EH (cell line): ENCODE data around the gene VGF.
"Not testable (repeated sequence)": the region's sequence is repeated elsewhere in the genome, so short reads cannot be mapped to it uniquely, and the experiment has no call there.

Experiments used
- DNase-seq: peaks from one replicate; pipeline ENCODE4 v3.0.0-alpha.2; 2015; ENCODE audit warnings: low read depth

The VGF gene

DNA sequence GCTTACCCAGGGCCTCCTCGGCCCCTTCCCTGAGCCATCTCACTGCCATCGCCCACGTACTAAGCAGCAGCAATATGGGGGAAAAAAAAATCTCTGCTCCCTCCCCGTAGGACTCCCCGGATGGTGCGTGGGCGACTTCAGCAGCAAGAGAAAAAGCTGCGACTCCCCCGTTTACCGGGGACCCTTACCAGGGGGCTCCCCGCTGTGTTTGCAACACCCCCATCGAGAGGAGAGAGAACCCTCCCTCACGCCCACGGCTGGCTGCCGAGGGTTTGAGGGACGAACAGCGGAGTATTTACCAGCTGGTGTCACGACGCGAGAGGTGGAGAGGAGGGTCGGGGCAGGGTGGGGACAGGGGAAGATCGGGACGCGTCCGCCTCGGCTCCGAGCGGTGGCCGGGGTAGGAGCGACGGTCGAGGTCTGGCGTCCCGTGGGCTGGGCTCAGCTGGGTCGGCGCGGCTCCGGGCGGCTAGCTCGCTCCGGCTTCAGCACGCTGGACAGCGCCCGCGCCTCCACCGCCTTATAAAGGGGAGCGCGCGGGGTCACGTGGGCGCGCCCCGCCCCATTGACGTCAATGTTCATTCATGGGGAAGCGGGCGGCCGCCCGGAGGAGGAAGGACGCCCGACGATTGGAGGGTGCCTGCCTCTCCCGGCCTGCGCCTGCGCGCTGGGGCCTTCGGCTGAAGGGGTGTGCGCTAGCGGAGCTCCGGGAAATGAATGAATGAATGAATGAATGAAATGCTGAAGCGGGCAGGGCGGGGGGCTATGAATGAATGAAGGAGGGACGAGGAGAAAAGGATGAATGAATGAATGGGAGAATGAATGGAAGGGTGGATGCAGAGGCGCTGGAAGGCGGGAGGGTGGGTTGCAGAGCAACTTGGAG lies at the start of gene VGF:
Gene VGF (minus strand): TSS at position 495 of the 883 bp plus-strand sequence. CDS start 726 bp downstream, outside the sequence.
- peak; percentile 95 for DNase-seq

DNA sequence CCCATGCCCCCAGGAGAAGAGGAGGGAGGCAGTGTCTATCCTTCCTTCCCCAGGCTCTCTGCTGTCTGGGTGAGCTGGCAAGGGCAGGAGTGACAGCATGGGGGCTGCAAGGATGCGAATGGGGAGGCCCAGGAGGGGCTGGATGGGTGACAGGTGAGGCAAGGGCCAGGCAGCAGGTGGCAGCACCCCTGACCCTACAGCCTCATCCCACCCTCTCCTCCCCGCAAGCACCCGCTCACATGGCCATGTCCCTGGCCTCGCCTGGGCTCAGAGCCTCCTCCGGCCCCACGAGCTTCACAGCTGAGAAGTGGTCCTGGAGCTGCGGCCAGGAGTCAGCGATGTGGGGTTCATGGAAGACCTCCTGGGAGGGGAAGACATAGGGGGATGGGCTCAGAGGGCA lies 46.6 kb upstream of the VGF start:
- DNase-seq: no peak

DNA sequence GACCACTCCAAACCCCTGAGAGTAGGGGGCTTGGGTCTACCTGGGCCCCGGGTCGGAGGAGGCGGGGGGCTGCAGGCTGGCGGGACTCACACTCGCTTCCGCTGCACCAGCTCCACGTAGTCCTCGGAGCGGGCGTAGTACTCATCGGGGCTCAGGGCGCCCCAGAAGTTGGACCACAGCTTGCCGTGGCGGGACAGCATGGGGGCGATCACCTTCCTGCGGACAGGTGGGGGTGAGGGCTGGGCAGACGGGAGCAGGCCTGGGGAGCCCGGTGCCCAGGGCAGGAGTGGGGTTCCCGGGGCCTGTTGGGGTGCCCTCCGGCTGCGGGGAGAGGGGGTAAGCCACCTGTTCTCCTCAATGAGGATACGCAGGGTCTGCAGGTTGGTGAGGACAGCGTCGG lies 46.1 kb upstream of the VGF start:
- no peak for DNase-seq

DNA sequence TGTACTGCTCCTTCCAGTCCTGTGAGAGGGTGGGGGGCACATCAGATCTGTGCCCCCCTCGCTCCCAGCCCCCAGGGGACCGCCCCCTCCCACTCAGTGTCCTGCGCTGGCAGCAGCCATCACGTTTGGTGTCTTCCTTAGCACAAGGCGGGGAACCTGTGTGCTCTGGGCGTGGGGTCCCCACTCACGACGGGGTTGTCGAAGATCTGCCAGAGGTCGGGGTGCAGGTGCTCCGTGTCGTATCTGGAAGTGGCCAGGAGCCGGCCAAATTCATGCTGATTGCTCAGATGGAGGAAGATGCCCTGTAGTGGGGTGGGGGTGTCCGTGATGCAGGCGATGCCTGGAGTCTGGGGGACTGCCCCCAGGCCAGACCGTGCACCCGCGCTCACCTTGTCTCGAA lies 44.8 kb upstream of the VGF start:
- DNase-seq: no peak

DNA sequence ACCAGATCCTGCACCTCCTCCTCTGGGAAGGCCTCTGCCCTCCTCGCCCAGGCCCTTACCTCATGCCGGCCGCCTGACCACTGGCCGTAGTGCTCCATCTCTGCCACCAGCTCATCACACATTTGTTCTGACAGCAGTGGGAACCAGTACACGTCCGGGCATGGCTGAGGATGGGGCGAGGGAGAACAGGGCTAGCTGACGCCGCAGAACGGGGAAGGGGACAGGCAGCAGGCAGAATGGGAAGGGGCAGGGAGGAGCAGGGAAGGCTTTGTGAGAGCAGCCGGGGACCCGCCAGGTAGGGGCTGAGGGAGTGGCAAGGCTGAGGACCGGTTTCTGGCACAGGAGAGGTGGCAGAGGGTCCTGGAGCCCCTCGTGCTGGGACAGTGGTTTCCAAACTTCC lies 43.4 kb upstream of the VGF start:
- no peak for DNase-seq

DNA sequence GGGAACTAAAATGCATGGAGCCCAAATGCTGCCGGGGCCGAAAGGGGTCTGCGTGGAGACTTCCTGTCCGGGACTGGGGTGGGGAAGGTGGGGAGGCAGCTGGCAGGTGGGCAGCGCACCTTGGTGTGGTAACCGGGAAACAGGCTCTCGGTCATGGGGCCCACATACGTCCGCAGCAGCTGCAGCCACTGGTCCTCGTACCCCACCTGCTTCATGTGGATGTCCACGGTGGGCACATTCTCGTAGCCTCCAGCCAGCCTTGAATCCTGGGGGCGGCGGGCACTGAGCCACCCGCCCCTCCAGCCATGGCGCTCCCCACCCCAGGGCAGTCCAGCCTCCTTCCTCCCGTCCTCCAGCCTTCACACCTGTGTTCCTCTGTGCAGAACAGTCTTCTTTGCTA lies 42.1 kb upstream of the VGF start:
- no peak for DNase-seq

DNA sequence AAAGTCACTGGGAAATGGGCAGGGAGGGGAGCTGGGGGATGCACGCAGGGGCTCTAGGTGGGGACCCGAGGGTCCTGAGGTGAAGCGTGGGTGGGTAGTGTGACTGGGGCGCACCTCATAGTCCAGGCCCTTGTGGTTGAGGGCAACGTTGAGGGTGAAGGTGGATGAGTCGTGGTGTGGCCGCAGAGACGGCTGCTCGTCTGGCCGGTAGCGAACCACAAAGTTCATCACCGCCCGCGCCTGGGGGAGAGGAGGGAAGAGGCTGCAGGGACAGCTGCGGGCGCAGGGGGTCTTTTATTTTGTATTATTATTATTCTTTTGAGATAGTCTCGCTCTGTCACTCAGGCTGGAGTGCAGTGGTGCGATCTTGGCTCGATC lies 41.3 kb upstream of the VGF start:
- no peak for DNase-seq

DNA sequence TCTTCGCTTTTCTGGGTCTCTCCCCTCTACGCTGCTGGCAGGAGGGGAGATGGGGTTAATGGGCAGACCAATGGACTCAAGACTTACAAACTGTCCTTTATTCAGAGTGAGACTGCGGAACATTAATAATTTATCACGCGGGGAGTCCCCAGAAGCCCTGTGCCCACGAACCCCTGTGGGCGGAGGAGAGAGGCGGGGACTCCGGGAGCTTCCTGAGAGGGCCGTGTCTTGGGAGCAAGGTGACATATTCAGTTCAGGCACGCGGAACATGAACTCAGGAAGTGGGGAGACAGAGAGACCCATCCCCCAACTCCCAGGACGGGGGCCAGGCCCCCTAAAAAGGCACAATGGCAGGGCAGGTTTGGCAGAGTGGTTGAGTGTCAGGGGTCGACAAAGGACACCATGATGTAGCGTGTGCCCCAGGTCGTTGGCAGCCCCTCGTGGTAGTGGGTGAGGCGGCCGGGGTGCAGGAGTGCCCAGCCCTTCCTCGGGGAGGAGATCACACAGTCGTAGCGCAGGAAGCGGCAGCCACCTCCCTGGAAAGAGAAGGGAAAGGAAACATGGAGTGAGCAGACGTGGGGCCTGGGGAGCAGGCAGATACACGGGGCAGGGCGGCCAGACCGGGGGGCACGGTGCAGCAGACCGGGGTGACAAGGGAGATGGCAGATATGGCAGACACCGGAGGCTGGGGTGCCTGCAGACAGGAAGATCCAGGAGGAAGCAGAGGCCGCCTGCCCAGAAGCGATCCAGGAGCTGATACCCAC lies 40.7 kb upstream of the VGF start:
- DNase-seq: no peak

DNA sequence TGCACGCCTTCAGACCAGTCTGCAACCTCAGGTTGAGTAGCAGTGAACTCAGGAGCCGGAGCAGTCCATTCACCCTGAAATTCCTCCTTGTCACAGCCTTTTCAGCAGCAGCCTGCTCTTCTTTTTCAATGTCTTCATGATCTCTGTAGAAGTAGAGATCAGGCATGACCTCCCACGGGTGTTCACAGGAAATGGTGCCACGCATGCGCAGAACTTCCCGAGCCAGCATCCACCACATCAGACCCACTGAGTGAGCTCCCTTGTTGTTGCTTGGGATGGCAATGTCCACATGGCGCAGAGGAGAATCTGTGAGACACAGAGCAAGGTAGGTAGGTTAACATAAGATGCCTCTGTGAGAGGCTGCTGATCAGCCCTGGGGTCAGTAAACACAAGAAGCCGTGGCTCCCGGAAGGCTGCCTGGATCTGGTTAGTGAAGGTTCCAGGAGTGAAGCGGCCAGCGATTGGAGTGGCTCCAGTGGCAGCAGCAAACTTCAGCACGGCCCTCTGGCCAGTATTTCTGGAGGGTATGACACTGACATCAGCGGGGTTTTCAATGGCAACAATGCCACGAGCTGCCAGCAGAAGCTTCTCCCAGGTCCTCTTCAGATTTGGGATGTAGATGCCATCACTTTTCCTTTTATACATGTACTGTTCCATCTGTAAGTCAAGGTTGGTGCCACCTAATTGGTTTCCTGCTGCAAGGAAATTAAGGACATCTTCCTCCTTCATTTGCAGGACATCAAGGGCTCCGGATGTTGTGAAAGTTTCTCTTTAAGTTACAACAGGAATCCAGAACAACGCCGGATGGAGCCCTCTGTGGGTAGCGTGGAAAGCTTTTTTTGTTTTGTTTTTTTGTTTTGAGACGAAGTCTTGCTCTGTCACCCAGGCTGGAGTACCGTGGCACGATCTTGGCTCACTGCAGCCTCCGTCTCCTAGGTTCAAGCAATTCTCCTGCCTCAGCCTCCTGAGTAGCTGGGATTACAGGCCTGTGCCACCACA lies 38.7 kb upstream of the VGF start:
- DNase-seq: peak; percentile 41

DNA sequence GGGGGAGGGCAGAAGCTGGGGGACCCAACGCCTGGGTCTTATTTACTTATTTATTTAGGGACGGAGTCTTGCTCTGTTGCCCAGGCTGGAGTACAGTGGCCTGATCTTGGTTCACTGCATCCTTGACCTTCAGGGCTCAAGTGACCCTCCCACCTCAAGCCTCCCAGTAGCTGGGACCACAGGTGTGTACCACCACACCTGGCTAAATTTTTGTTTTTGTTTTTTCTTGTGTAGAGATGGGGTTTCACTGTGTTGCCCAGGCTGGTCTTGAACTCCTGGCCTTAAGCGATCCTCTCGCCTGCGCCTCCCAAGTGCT lies 37.2 kb upstream of the VGF start:
- no peak for DNase-seq

DNA sequence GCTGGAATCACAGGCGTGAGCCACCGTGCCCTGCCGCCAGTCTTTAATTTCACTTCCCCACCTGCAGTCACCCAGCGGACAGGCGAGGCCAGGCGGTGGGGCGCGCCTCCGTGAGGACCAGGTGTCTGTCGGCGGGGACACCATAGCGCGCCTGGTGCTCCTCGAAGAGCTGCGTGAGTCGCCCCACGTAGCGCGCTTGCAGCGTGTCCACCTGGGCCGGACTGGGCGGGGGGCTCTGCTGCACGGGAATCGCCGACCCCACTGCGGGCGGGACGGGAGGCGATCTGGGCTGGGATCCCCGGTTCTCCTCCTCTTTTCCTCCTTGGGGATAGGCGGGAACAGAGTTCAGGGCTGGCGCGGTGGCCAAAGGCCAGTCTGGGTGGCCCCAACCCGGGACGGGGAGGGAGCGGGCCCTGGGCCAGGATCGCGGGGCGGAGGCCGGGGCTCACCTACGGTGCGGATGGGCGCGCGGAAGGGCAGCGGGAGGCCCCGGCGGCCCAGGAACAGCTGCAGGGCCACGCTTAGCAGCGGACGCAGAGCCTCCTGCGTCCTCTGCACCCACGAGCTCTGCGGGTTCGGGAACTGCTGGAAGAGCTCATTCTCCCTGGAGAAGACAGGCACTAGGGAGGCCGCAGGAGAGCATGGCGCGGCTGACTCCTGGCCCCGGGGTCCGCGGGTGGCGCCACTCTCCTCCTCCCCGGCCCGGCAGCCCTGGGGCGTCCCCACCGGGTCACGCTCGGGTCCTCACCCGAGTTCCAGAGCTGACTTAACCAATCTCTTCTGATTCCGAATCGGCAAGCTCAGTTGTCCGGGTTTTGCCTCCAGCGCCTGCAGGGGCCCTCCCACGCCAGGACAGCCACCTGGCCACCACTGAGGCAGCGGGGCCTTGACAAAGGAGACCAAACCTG lies 36.6 kb upstream of the VGF start:
- DNase-seq: peak; percentile 13

DNA sequence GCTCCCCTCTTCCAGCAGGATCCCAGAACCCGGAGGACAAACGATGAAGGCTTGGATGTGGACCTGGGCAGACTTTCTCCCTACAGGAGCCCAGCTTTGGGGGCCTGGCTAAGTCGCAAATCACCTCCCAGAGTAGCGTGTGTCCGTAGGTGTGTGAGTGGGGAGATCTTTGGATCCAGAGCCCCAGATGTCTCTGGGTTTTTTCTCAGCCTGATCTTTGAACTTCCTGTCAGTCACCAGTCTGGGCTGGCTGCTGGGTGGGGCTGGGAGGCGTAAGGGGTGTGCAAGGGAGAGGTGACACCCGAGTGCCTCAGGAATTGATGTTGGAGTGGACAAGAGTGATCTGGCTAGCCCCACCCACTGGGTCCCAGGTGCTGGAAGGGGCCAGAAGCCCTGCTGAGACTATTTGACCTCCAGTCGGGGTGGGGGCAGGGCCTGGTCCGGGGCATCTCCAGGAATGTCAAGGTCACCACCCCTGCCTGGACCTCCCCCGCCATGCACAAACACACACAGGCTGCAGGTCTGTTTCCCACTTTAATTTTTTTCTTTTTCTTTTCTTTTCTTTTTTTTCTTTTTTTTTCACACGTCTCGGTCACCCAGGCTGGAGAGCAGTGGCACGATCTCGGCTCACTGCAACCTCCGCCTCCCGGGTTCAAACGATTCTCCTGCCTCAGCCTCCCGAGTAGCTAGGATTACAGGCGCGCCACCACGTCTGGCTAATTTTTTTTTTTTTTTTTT lies 35.7 kb upstream of the VGF start, which contains the start of gene MOGAT3:
Gene MOGAT3 (minus strand): TSS at position 175 of the 738 bp plus-strand sequence. CDS start 182 bp downstream, outside the sequence.
- no peak for DNase-seq

DNA sequence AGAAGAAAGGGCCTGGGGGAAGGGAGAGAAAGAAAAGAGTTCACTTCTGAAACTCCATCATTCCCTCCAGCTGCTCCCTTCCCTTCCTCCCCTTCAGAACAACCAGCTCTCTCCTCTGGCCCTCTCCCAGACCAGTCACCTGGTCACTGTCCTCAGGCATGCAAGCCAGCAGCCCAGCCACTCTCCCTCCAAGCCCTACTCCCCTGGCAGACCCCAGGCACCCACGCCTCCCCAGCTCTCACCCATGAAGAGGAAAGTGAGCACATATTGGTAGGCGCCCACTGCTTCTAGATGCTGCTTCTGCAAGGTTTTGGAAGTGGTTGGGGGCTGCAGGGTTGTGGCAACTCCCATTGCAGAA lies 35.1 kb upstream of the VGF start:
- DNase-seq: no peak

DNA sequence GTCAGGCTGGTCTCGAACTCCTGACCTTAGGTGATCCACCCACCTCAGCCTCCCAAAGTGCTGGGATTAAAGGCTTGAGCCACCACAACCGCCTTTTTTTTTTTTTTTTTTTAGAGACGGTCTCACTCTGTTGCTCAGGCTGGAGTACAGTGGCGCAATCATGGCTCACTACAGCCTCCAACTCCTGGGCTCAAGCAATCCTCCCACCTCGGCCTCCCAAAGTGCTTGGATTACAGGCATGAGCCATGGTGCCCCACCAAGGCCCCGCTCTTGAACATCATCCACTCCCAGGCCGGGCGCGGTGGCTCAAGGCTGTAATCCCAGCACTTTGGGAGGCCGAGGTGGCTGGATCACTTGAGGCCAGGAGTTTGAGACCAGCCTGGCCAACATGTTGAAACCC lies 34.2 kb upstream of the VGF start:
- not testable (repeated sequence) for DNase-seq

DNA sequence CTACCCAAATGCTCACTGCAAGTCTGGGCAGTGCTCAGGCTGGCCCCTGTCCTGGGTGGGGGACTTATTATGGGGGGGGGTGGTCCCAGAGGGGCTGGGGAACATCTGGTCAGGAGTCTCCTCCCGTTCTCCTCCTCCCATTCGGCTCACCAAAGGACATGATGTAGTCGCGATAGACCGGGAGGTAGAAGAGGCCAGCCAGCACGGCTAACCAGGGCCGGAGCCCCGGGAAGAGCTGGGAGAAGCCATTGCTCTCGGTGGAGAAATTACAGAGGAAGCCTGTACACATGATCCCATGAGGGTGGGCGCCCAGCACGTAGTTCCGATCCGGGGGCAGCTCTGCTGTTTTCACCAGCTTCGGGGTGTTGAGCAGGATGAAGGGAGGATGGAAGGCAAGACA lies 33.1 kb upstream of the VGF start:
- DNase-seq: no peak

DNA sequence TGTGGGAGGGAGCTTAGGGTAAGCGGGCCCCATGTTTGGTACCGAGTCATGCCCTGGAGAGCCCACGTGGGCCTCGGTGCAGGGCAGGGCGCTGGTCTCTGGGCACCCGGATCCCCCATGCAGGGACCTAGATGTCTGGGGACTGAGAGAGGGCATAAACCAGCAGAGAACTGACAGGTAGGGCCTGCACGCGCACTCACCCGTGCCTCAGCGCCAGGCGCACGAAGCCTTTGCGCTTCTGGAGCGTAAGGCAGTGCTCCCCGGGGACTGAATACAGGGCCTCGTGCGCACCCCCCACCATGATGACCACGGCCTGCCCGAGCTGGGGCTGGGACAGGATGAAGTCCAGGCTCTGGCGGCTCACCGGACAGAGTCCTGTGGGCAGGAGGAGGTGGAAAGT lies 32.6 kb upstream of the VGF start:
- no peak for DNase-seq

DNA sequence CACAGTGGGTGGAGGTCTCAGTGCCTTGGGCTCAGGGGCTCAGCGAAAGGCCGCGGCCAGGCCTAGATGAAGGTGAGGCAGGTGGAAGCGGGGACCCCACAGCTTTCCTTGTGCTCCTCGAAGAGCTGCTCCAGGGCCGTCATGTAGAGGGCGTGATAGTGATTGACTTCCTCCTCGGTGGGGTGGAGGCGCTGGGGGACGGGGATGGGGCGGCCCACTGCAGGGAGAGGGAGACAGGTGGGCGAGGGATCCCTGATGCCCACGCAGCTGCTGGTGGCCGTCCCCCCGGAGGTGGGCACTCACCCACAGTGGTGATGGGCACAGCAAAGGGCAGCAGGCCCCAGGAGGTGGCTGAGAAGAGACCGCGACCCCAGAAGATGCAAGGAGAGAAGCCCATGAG lies 30.5 kb upstream of the VGF start:
- DNase-seq: no peak

DNA sequence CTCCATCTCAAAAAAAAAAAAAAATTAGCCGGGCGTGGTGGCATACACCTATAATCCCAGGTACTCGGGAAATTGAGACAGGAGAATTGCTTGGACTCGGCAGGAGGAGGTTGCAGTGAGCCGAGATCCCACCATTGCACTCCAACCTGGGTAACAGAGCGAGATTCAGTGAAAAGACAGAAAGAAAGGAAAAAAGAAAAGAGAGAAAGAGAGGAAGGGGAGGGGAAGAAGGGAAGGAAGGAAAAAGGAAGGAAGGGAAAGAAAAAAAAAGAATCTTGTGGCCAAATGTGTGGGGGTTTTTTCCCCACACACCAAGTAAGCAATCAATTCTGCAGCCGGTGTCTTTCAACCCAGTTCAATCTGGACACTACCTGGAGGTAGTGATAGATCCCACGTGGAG lies 23.7 kb upstream of the VGF start:
- no peak for DNase-seq

DNA sequence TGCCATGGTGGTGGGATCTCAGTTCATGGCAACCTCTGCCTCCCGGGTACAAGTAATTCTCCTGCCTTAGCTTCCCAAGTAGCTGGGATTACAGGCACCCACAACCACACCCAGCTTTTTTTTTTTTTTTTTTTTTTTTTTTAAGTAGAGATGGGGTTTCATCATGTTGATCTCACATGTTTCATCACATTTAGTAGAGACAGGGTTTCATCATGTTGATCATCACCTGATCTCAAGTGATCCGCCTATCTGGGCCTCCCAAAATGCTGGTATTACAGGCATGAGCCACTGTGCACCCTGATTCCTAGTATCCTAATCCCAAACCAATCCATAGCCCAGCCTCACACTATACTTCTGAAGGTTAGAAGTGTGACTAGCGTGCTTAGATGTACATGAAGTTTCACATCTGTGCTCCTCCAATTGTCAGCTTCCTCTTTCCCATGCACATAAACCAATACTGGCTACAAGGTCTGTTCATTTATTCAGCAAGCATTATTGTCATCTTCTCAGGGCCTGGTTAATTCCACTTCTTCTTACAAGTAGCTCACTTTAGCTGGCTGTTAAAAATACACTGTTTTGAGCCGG lies 21.6 kb upstream of the VGF start:
- DNase-seq: no peak

DNA sequence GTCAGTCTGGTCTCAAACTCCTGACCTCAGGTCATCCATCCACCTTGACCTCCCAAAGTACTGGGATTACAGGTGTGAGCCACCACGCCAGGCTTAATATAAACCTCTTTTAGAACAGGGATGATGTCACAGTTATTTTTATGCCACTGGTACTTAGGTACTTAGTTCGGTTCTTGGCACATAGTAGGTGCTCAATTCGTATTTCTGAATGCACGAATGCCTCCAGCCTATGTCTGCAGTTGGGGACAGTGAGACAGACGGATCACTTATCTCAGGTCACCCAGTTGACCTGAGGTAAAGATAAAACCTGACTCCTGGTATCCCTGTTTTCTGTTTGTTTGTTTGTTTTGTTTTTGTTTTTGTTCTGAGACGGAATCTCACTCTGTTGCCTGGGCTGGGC lies 20.8 kb upstream of the VGF start:
- no peak for DNase-seq
